Measurements from ENCODE around the gene ERO1A.

GRCh38 chr14:52641745-52642144 lies 53.6 kb downstream of the ERO1A start:
- TF ChIP-seq CTCF (optimal IDR thresholded peaks at IDR 0.05 in 1 of 3, IDR thresholded peaks at IDR 0.05 in 1 of 3, conservative IDR thresholded peaks at IDR 0.05 in 1 of 3; ENCODE audit: extremely low read depth in 1 of 3, insufficient read depth in 2 of 3, low read length in 3 of 3), result no peak
- no peak for TF ChIP-seq EZH2 (IDR thresholded peaks at IDR 0.05; ENCODE audit: low read length)
